ENCODE measurements around the gene PDHA2.
"Not testable (repeated sequence)": the region's sequence is repeated elsewhere in the genome, so short reads cannot be mapped to it uniquely, and the experiment has no call there.

Gene PDHA2

GRCh38 chr4:95839891-95840290, at the start of gene PDHA2:
Gene PDHA2, plus strand, starts transcription at chr4:95840093. Its CDS starts 58 bp downstream, at chr4:95840151.
- DNase-seq (ENCODE audit: low read depth), result no peak

GRCh38 chr4:95798003-95798402, 41.9 kb upstream of the PDHA2 start:
- DNase-seq (ENCODE audit: low read depth), result no peak

- no peak for DNase-seq (ENCODE audit: low read depth)
Measured at GRCh38 chr4:95798727-95799126, 41.2 kb upstream of the PDHA2 start.

GRCh38 chr4:95821867-95822266, 18.0 kb upstream of the PDHA2 start:
- no peak for DNase-seq (ENCODE audit: low read depth)

- DNase-seq (ENCODE audit: low read depth), result no peak
Measured at GRCh38 chr4:95825546-95825945, 14.3 kb upstream of the PDHA2 start.

- no peak for DNase-seq (ENCODE audit: low read depth)
Measured at GRCh38 chr4:95830651-95831050, 9.2 kb upstream of the PDHA2 start.

- no peak for DNase-seq (ENCODE audit: low read depth)
Measured at GRCh38 chr4:95831166-95831565, 8.7 kb upstream of the PDHA2 start.

- no peak for DNase-seq (ENCODE audit: low read depth)
Measured at GRCh38 chr4:95833711-95834194, 6.1 kb upstream of the PDHA2 start.

- no peak for DNase-seq (ENCODE audit: low read depth)
Measured at GRCh38 chr4:95835672-95836071, 4.2 kb upstream of the PDHA2 start.

GRCh38 chr4:95838192-95838591, 1.7 kb upstream of the PDHA2 start:
- no peak for DNase-seq (ENCODE audit: low read depth)

- no peak for DNase-seq (ENCODE audit: low read depth)
Measured at GRCh38 chr4:95847908-95848460, 8.1 kb downstream of the PDHA2 start.

GRCh38 chr4:95850161-95850560, 10.3 kb downstream of the PDHA2 start:
- DNase-seq (ENCODE audit: low read depth), result no peak

- DNase-seq (ENCODE audit: low read depth), result no peak
Measured at GRCh38 chr4:95857761-95858160, 17.9 kb downstream of the PDHA2 start.

- no peak for DNase-seq (ENCODE audit: low read depth)
Measured at GRCh38 chr4:95867919-95868318, 28.0 kb downstream of the PDHA2 start.

GRCh38 chr4:95869414-95869813, 29.5 kb downstream of the PDHA2 start:
- DNase-seq (ENCODE audit: low read depth), result not testable (repeated sequence)

- no peak for DNase-seq (ENCODE audit: low read depth)
Measured at GRCh38 chr4:95869961-95870500, 30.1 kb downstream of the PDHA2 start.

GRCh38 chr4:95877636-95878035, 37.7 kb downstream of the PDHA2 start:
- DNase-seq (ENCODE audit: low read depth), result no peak

- DNase-seq (ENCODE audit: low read depth), result no peak
Measured at GRCh38 chr4:95887551-95887950, 47.7 kb downstream of the PDHA2 start.

- DNase-seq (ENCODE audit: low read depth), result no peak
Measured at GRCh38 chr4:95889662-95890061, 49.8 kb downstream of the PDHA2 start.

All from stimulated activated CD8-positive, alpha-beta memory T cell treated with anti-CD3 and anti-CD28 coated beads, Interleukin-12 subunit alpha, Interleukin-12 subunit beta, amount 100 ng/mL, for 4 hours (primary cell).